Duodenal mucosa (tissue), 2 donors: ENCODE measurements around the gene PLCB4.

Experiments used
- H3K27ac ChIP-seq: one replicate; pipeline ENCODE4 v1.7.0; 2013; ENCODE audit warnings: low read depth, low read length
- H3K27me3 ChIP-seq, 2 donors: one replicate each; pipeline ENCODE4 v1.7.0; 2013; ENCODE audit warnings: low read length in 2 of 2, control low read depth in 1 of 2; ENCODE audit not compliant: insufficient read depth in 2 of 2, control insufficient read depth in 1 of 2
- H3K36me3 ChIP-seq, 2 donors: one replicate each; pipeline ENCODE4 v1.7.0; 2013; ENCODE audit warnings: low read length in 2 of 2, control low read depth in 1 of 2; ENCODE audit not compliant: insufficient read depth in 2 of 2, control insufficient read depth in 1 of 2
- H3K4me1 ChIP-seq, 2 donors: one replicate each; pipeline ENCODE4 v1.7.0; 2013; ENCODE audit warnings: low read length in 2 of 2, control low read depth in 1 of 2; ENCODE audit not compliant: insufficient read depth in 2 of 2, control insufficient read depth in 1 of 2
- H3K4me3 ChIP-seq, 2 donors: one replicate each; pipeline ENCODE4 v1.7.0; 2013; ENCODE audit warnings: low read length in 2 of 2, low read depth in 1 of 2
- H3K9ac ChIP-seq, 2 donors: one replicate each; pipeline ENCODE4 v1.7.0; 2013; ENCODE audit warnings: low read length in 2 of 2, low read depth in 1 of 2
- H3K9me3 ChIP-seq, 2 donors: one replicate each; pipeline ENCODE4 v1.7.0; 2013; ENCODE audit warnings: low read length in 2 of 2, control low read depth in 1 of 2; ENCODE audit not compliant: control insufficient read depth in 1 of 2

Gene PLCB4

DNA sequence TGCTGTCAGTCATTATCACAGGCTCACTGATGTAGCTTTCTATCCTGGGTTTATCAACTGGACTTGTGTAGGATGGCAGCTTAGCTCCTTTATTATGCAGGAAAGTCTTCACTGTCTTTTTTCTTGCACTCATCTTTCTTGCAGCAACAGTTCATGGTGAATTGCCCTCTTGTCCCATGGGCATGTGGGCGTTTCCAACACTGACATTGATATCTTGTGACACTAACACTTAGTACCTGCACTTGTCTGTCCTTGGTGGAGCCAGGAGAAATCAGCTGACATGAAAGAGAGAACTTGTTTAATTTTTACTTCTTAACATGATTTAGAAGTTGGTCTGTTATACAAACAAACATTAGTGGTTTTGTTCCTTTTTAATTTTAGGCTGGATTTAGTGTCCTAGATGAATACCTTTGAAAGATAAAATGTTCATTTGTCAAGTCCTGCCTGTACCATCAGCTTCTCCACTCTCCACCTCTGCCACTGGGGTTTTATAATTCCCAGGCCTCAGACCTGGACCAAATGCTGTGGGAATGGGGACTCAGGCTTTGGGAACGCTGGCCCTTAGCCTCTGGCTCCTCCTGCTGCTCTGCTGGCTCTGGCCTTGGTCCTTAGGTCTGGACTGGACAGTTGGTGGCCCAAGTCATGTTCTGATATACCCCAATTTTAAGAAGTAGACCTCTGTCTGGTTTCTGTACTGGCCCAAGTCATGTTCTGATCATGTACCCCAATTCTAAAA, 284.5 kb downstream of the PLCB4 start:
- Histone ChIP-seq H3K4me1 (peaks cover 0 to 6% of the 10 kb centered on the region in 2 donors), H3K27ac (no peak overlapping the region), H3K9me3 (no peaks in the 10 kb centered on the region), H3K27me3 (no peaks in the 10 kb centered on the region), H3K9ac (no peak overlapping the region), H3K36me3 (no peaks in the 10 kb centered on the region), H3K4me3 (no peak overlapping the region)

DNA sequence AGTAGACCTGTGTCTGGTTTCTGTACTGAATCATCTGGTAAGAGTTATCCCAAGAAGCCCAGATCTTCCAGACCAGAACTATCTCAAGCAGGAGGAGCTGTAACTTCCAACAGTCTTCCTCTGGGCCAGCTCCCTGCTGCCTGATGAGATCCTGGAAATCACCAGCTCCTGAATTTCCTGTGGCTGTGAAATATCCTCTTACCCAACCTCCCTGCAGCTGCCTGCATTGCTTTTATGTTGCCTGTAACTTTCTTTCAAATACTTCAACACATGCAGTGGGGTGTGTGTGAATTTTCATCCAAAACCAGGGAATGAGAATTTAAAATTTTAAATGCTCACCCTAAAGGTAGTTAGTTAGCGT, 285.0 kb downstream of the PLCB4 start:
- no peak overlapping the region for H3K9ac ChIP-seq
- H3K27me3 ChIP-seq = no peaks in the 10 kb centered on the region
- no peaks in the 10 kb centered on the region for H3K36me3 ChIP-seq
- H3K4me1 ChIP-seq = peaks cover 0 to 6% of the 10 kb centered on the region in 2 donors
- H3K9me3 ChIP-seq = no peaks in the 10 kb centered on the region
- H3K27ac ChIP-seq = no peak overlapping the region
- H3K4me3 ChIP-seq = no peak overlapping the region

DNA sequence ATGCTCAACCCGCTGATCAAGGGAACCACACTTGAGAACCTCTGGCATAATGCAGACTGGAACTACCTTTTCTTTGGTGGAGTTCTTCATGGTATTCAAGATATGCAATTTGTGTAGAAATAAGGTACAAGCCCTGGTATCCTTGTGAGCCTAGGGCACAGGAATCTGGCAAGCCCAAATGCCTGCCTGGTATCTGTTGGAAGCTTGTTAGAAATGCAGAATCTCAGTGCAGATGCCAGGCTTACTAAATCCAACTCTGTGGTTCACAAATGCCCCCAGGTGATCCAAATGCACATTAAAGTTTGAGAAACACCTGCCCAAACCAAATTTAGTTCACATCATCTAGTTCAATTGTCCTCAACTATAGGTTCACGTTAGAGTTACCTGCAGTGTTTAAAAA, 285.7 kb downstream of the PLCB4 start:
- no peak overlapping the region for H3K27ac ChIP-seq
- H3K4me1 ChIP-seq = peaks cover 0 to 6% of the 10 kb centered on the region in 2 donors
- H3K36me3 ChIP-seq = no peaks in the 10 kb centered on the region
- no peaks in the 10 kb centered on the region for H3K27me3 ChIP-seq
- no peaks in the 10 kb centered on the region for H3K9me3 ChIP-seq
- no peak overlapping the region for H3K9ac ChIP-seq
- no peak overlapping the region for H3K4me3 ChIP-seq

DNA sequence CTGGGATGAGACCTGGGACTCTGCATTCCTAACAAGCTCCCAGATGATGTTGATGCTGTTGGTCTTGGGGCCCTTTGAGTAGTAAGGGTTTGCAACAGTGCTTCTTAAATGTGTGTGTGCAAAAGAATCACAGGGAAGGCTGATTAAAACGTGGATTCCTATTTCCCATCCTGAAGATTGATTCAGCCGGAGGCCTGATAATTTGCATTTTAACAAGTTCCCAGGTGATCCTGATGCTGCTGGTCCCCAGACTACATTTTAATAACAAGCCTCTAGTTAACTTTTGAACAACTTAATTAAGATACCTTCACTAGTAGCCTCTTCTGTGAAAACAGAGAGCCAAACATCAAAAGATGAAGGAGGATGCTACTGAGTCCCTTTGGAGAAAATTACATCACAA, 289.1 kb downstream of the PLCB4 start:
- H3K9ac ChIP-seq = no peak overlapping the region
- H3K27ac ChIP-seq = no peak overlapping the region
- no peaks in the 10 kb centered on the region for H3K9me3 ChIP-seq
- H3K27me3 ChIP-seq = no peaks in the 10 kb centered on the region
- peaks cover 0 to 7% of the 10 kb centered on the region in 2 donors for H3K4me1 ChIP-seq
- H3K36me3 ChIP-seq = no peaks in the 10 kb centered on the region
- no peak overlapping the region for H3K4me3 ChIP-seq

DNA sequence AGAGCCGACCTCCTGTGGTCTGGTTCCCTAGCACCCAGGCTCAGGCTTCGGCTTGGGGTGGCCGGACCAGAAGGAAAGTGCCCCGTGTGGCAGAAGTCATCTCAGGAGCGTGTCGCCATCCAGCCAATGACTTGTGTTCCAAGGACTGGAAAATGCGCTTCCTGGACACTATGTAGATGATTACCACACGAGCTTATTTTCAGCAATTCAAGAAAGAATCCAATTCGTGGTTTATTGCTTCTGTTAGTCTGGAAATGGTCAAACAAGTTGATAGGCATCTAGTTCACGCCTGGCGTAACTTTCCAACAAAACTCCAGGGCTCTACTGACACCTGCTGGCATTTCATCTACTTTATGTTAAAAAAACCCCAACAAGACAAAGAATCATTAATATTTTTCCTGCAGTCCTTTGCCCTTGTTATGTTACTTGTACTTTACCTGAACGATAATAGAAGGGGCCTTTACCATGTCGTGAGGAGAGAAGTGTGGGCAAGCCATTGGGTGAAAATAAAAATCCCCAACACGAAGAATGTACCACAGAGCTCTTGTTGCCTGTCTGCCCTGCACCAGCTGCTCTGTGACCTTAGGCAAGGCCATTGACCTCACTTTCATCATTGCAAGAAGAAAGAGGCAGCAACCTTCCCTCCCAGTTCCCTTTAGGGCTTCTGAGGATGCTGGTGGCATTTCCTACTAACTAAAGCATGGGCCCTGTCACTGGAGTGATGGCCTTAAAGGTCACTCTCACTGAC, 290.8 kb downstream of the PLCB4 start:
- no peak overlapping the region for H3K4me3 ChIP-seq

DNA sequence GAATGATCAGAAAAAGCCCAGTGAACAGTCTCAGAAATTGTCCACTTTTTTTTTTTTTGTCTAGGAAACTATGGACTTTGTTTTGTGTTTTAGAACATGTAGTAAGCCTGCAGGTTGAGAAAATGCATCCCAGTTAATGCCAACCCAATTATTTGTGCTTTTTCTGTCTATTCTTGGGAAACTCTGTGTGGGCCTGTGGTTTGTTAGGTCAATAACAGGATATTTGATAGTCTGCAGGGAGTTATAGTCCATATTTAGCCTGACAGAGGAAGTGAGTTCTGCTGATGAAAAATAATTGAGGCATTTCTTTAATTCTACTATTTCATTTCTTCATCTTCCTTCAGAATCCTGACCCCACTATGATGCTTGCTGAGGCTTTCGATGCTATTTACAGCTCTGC, 291.5 kb downstream of the PLCB4 start:
- H3K4me1 ChIP-seq = peaks cover 0 to 4% of the 10 kb centered on the region in 2 donors
- H3K36me3 ChIP-seq = no peaks in the 10 kb centered on the region
- no peak overlapping the region for H3K9ac ChIP-seq
- no peaks in the 10 kb centered on the region for H3K27me3 ChIP-seq
- no peaks in the 10 kb centered on the region for H3K9me3 ChIP-seq
- no peak overlapping the region for H3K4me3 ChIP-seq
- no peak overlapping the region for H3K27ac ChIP-seq

More for the DNA sequence above, 290.8 kb downstream of the PLCB4 start:
- H3K9ac ChIP-seq = no peak overlapping the region
- peaks cover 0 to 4% of the 10 kb centered on the region in 2 donors for H3K4me1 ChIP-seq
- H3K36me3 ChIP-seq = no peaks in the 10 kb centered on the region
- H3K9me3 ChIP-seq = no peaks in the 10 kb centered on the region
- H3K27me3 ChIP-seq = no peaks in the 10 kb centered on the region
- H3K27ac ChIP-seq = no peak overlapping the region

DNA sequence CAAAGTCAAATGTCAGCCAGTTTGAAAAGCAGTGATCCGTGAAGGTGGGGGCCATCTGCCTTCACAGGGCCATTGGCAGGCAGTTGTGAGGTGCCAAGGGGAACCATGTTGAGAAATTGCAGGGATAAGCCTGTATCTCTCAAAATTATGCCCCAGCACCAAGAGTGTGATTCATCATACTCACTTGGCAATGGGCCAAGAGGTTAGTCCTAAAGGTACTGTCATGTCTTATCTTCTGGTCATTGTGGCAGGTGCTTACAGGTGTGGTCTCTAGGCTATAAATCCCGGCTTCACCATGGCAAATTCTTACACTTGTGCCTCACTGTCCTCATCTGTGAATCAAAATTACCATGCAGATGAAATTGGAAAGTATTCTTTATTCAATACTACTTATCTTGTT, 294.8 kb downstream of the PLCB4 start:
- peaks cover 0 to 4% of the 10 kb centered on the region in 2 donors for H3K4me1 ChIP-seq
- no peaks in the 10 kb centered on the region for H3K9me3 ChIP-seq
- no peaks in the 10 kb centered on the region for H3K27me3 ChIP-seq
- no peaks in the 10 kb centered on the region for H3K36me3 ChIP-seq
- no peak overlapping the region for H3K9ac ChIP-seq
- no peak overlapping the region for H3K27ac ChIP-seq
- no peak overlapping the region for H3K4me3 ChIP-seq

DNA sequence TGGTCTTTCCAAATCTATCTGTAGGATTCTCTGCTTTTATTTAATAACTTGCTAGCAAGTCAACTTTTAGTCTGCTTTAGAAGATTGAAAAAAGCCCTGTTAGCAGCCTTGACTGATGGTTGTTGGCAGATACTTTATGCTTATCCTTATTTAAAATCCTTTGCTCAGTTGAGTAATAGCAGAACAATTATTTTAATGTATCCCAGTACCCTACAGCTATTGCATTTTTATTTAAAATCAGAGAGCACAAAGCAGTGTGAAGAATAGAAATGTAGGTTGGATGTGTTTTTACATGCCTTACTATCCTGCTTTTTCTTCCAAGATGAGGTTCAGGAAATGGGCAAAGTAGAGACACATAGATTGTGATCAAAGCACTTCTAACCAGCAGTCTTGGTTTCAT, 298.4 kb downstream of the PLCB4 start:
- Histone ChIP-seq H3K36me3 (no peaks in the 10 kb centered on the region), H3K27me3 (no peaks in the 10 kb centered on the region), H3K27ac (no peak overlapping the region), H3K9me3 (no peaks in the 10 kb centered on the region), H3K9ac (no peak overlapping the region), H3K4me3 (no peak overlapping the region), H3K4me1 (no peaks in the 10 kb centered on the region)

DNA sequence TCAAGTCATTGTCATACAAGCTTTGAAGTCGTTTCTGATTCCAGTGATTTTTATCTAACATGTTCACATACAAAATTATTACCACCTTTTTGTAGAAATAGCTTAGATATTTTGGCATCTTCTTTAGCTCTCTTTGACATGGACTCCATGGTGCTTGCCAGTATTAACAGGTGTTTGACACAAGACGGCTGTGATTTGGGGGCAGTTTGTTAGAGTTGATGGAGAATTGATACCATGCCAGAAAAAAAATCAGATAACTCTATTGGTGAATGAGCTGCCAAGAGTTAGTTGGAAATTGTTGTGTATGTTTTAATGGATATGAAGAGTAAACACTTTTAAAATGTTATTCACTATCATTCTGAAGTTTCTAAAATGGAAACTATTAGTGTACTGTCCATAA, 298.9 kb downstream of the PLCB4 start:
- no peaks in the 10 kb centered on the region for H3K36me3 ChIP-seq
- H3K9ac ChIP-seq = no peak overlapping the region
- H3K4me3 ChIP-seq = no peak overlapping the region
- no peaks in the 10 kb centered on the region for H3K9me3 ChIP-seq
- H3K27me3 ChIP-seq = no peaks in the 10 kb centered on the region
- no peak overlapping the region for H3K27ac ChIP-seq
- no peaks in the 10 kb centered on the region for H3K4me1 ChIP-seq

DNA sequence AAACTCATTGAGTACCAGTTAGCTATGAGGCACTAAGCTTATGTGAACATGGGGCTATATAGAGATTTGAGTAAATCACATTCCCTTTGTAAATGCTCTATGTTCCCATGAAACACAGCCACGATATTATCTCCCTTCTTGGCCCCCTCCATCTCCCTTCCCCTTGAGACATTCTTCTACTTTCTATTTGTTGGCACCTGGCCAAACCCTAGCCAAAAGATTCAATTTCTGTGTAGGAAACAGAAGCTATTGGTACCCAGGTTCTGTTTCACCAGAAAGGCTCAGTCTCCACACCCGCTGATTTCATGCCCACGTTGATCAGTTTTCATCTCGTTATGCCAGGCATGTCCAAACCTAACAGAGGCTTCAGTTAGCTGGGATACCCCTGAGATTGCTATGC, 300.0 kb downstream of the PLCB4 start:
- Histone ChIP-seq H3K9ac (no peak overlapping the region), H3K4me3 (no peak overlapping the region), H3K36me3 (no peaks in the 10 kb centered on the region), H3K4me1 (no peaks in the 10 kb centered on the region), H3K27ac (no peak overlapping the region), H3K27me3 (no peaks in the 10 kb centered on the region), H3K9me3 (no peaks in the 10 kb centered on the region)
